Right hindlimb (tissue), 1 donor: Measurements from ENCODE around the gene KRT8.
"Not testable (repeated sequence)": the region's sequence is repeated elsewhere in the genome, so short reads cannot be mapped to it uniquely, and the experiment has no call there.

Experiments used
- DNase-seq: peaks from one replicate; pipeline ENCODE4 v3.0.0-alpha.2; 2018

KRT8 gene

GRCh38 chr12:52904509-52905300, at the start of gene KRT8:
TSS of gene KRT8 (minus strand) at chr12:52905076. CDS start at chr12:52904981, 95 bp downstream.
- not testable (repeated sequence) for DNase-seq

- no peak for DNase-seq
Measured at GRCh38 chr12:52953181-52953841, 48.4 kb upstream of the KRT8 start.

DNA sequence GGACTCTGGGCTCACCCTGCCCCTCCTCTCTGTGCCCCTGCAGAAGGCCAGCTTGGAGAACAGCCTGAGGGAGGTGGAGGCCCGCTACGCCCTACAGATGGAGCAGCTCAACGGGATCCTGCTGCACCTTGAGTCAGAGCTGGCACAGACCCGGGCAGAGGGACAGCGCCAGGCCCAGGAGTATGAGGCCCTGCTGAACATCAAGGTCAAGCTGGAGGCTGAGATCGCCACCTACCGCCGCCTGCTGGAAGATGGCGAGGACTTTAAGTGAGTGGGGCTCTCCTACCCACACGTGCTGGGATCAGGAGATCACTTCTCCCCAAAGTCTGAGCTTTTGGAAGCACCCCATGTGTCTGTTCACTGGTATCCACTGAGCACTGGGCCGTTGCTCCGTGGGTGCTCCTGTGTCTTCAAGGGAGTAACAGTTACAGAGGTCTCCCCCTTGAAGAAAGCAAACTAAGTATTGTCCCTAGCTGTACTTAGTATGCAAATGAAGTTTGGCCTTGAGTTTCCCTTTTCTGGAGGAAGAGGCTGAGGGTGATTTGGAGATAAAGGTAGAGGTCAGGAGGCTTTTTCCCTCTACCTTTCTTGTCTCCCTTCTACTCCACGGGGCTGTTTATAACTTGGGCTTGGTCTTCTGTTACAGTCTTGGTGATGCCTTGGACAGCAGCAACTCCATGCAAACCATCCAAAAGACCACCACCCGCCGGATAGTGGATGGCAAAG, 47.4 kb upstream of the KRT8 start:
- DNase-seq = no peak

- DNase-seq = no peak
Measured at GRCh38 chr12:52951640-52952039, 46.8 kb upstream of the KRT8 start.

DNA sequence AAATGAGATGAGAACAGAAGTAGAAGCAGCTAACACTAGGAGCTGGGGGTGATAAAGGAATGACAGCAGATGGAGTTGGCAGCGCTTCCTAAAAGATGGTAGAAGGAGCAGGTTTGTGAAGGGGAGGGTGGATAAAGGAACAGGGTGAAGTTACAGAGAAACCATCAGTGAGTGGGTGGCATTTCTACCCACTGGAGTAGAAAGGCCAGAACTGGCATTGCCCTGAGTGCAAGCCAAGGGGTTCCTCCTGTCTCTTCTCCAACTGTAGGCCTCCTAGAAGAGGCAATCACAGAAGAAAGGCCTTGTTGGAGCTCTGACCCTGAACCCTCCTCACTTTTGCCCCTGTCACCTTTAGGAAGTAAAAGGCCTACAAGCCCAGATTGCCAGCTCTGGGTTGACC, 46.2 kb upstream of the KRT8 start:
- no peak for DNase-seq

- DNase-seq = no peak
Measured at GRCh38 chr12:52950553-52950952, 45.7 kb upstream of the KRT8 start.

GRCh38 chr12:52949413-52950331, 44.8 kb upstream of the KRT8 start:
- DNase-seq = no peak

DNA sequence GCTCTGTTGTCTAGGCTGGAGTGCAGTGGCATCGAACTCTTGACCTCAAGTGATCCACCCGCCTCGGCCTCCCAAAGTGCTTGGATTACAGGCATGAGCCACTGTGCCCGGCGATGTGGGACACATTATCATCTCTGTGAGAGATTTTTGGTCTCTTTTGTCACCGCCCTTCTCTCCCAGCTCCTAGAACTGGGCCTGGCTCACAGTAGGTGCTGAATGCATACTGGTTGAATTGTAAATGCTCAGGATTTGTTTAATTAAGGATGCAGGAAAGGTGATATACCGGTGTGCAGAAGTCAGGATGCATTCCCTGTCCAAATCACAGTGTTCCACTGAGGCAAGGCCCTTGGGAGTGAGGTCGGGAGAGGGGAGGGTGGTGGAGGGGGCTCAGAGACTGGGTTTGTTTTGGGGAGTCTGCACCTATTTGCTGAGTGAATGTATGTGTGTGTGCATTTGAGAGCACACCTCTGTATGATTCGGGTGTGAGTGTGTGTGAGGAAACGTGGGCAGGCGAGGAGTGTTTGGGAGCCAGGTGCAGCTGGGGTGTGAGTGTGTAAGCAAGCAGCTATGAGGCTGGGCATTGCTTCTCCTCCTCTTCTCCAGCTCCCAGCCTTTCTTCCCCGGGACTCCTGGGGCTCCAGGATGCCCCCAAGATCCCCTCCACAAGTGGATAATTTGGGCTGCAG, 43.0 kb upstream of the KRT8 start:
- DNase-seq = no peak

DNA sequence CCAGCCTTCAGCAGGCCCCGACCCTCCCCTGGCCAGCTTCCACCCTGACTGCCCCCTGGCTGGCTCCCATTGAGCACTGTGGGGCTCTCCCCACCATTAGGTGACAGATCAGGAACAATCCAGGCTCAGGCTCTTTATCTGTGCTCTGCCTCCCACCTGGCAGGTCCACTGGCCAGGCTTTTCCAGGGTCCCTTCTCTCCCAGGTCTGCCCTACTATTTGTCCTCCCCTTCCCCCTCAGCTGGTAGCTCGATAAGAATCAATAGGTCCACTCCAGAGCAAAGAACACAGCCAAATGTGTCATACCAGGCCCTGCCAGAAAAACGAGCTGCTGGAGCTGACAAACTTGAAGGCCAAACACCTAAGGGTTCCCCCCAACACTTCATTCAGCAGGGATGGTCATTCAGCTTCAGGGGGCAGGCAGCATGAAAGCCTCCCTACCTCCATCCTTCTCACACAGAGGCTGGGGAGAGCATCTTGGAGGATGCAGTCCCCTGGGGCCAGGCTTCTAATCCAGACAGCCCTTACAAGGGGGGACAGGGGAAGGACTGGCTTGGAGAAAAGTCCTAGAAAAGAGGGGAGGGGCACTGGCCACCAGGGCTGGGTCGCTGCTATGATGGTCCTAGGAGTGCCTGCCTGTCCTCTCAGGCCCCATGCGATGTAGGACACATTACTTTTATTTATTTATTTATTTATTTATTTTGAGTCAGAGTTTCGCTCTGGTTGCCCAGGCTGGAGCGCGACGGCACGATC, 42.1 kb upstream of the KRT8 start:
- DNase-seq = no peak

DNA sequence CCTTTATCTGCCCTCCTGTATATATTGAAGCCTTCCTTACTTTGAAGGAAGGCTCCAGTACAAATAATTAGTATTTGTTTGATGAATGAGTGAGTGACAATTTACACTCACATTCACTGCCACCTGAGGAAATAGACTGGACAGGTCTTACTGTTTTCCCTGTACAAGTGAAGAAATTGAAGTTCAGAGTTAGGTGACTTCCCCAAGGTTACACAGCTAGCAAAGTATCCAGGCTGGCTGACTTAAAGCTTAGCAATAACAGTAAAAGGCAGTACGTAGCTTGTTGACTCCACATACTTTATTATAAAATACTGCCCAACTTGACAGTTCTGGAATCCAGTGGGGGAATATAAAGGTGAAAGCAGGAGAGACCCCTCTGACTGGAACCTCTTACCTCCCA, 41.5 kb upstream of the KRT8 start:
- DNase-seq = no peak

GRCh38 chr12:52945389-52946232, 40.7 kb upstream of the KRT8 start:
- no peak for DNase-seq

- DNase-seq = no peak
Measured at GRCh38 chr12:52944683-52945388, 40.0 kb upstream of the KRT8 start.

DNA sequence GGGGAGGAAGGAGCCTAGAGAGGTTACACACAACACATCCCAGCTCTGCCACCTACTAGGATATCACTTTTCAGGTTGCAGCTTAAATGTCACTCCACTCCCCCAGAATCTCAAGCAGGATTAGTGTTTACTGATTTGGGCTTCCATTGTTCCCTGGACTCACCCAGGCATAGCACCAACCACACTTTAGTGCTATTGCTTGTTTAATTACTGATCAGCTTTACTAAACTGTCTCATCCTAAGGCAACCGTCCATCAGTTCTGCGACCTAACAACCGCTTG, 38.0 kb upstream of the KRT8 start:
- no peak for DNase-seq

DNA sequence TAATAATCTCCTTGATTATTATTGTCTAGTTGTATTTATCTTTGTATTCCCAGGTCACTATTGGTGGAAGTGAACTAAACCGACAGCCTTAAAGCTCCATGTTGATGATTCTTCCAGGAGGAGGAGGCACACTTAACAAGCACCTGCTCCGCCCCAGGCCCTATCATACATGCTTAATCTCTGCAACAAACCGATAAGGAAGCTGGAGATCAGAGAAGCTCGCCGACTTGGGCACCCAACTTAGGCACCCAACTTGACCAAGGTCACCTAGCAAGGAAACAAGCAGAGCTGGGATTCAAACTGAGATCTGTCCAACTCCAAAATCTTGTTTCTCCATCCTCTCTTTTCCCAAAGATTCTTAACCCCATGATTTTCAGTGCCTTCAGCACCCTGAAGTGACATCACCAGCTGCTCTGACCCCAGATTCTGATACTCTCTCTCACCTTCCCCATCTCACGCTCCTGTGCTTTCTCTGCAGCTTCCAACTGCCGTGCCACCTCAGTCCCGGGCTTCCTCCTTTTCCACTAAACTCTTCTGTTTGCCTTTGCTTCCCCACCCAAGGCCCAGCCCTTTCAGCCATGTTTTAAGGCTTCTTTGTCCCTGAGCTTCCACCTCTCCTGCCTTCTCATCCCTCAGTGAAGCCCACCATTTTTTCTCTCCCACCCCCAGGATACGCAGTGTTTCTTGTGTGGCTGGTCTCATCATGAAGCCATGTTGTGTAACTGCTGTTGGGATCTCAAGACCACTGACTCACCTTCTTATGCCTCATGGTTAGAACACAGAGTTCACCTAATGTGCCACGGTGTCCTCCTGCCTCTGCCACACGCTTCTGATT, 37.4 kb upstream of the KRT8 start:
- DNase-seq = no peak

DNA sequence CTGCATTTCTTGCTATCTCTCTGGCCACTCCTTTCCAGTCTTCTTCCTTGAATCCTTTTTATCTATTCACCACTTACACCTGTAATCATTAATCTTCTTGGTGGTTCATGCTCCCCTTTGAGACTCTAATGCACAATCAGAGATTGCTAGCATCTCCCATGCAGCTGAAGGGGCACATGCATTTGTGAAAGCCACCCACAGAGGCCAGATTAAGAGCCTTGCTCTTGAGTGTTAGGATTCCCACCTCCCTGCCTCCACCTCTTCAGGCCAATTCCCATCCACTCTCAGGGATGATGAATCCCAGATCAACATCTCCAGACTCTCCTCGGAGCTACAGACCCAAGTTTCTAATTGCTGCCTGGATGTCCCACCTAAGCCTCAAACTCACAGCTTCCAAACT, 24.7 kb upstream of the KRT8 start:
- no peak for DNase-seq

- DNase-seq = no peak
Measured at GRCh38 chr12:52927964-52928363, 23.1 kb upstream of the KRT8 start.

DNA sequence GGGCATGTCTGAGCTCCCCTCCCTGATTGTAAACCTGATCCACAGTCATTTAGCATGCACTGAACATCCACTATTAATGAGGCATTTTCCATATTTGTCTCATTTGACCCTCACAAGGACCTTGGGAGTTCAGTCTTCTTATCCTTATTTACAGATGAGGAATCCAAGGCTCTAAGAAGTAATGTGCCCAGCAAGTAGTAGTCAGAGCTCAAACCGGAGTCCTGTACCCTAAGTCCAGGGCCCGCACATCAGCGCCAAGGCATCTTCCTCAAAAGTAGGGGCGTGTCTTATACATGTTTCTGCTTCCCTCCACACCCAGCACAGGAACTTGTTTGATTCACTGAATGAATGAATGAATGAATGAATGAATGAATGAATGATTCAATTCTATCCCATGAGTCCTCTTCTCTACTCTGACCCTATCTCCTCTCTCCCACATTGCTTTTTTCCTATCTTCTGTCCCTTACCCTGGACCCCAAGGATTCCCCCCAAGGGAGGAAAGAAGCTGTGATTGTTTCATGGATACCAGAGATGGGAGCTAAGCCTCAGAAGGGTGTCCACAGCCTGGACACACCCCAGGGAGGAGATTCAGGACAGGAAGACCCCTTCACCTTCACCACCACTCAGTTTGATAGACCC, 21.8 kb upstream of the KRT8 start:
- DNase-seq = no peak
